NOMO-1 treated with DMSO at 0.1 percent for 48 hours (cell line): ENCODE data around the gene RNF167.
"Not testable (repeated sequence)": the region's sequence is repeated elsewhere in the genome, so short reads cannot be mapped to it uniquely, and the experiment has no call there.

Experiments used
- DNase-seq: peaks from one replicate; lab custom pipeline; 2025; ENCODE audit not compliant: unreplicated experiment; lab: John Stamatoyannopoulos, UW

Gene RNF167

GRCh38 chr17:4901648-4902344, 38.3 kb upstream of the RNF167 start:
- no peak for DNase-seq

GRCh38 chr17:4902540-4902939, 37.5 kb upstream of the RNF167 start:
- DNase-seq, result no peak

GRCh38 chr17:4903051-4903818, 36.8 kb upstream of the RNF167 start, which contains the start of gene CHRNE:
TSS of gene CHRNE (minus strand) at chr17:4903098. CDS start at chr17:4903063, 35 bp downstream.
- DNase-seq, result peak; percentile 48

- DNase-seq, result not testable (repeated sequence)
Measured at GRCh38 chr17:4906642-4907041, 33.4 kb upstream of the RNF167 start.

- DNase-seq, result no peak
Measured at GRCh38 chr17:4908301-4908700, 31.8 kb upstream of the RNF167 start.

DNA sequence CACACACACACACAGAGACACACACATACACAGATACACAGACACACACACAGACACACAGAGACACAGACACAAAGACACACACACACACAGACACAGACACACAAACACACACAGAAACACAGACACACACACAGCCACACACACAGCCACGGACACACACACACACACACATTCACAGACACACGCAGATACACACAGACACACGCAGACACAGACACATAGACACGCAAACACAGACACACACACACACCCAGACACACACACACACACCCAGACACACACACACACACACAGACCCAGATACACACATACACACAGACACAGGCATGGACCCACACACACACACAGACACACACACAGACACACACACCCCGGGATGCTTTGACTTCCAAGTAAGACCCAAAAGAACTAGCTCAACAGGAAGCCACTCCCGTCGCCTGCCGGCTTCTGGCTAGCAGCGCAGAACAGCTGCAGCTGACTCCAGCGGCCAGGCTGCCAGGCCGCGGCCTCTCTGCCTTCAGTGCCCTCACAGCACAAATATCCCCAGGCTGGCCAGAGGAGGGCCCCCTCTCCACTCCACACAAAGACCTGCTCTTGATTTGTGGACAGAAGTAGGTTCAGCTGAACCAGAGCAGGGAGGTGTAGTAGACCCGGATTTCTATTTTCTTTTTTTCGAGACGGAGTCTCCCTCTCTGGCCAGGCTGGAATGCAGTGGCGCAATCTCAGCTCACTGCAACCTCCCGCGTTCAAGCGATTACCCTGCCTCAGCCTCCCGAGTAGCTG, 31.2 kb upstream of the RNF167 start:
- DNase-seq, result peak; percentile 89

- no peak for DNase-seq
Measured at GRCh38 chr17:4913994-4914393, 26.1 kb upstream of the RNF167 start.

DNA sequence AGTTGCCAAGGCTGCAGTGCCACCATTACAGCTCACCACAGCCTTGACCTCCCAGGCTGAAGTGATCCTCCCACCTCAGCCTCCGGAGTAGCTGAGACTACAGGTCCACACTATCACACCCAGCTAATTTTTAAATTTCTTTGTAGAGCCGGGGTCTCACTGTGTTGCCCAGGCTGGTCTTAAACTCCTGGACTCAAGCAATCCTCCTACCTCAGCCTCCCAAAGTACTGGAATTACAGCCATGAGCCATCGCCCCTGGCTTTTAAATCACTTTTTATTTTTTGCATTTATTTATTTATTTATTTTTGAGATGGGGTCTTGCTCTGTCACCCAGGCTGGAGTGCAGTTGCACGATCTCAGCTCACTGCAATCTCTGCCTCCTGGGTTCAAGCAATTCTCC, 25.5 kb upstream of the RNF167 start:
- not testable (repeated sequence) for DNase-seq

- DNase-seq, result no peak
Measured at GRCh38 chr17:4919511-4920047, 20.5 kb upstream of the RNF167 start.

- DNase-seq, result peak; percentile 78
Measured at GRCh38 chr17:4920351-4921048, 19.6 kb upstream of the RNF167 start.

DNA sequence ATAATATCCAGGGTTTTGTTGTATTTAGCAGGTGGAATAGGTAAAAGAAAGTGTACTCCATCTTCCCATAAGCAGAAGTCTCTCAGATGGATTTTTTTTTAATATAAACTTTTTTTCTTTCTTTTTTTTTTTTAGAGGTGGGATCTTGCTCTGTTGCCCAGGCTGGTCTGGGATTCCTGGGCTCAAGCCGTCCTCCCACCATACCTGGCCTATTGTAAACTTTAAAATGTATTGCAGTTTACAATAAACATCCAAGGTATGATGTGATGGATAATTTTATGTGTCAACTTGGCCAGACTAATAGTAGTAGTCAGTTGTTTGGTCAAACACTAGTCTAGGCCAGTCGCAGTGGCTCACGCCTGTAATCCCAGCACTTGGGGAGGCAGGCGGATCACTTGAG, 18.7 kb upstream of the RNF167 start:
- no peak for DNase-seq

DNA sequence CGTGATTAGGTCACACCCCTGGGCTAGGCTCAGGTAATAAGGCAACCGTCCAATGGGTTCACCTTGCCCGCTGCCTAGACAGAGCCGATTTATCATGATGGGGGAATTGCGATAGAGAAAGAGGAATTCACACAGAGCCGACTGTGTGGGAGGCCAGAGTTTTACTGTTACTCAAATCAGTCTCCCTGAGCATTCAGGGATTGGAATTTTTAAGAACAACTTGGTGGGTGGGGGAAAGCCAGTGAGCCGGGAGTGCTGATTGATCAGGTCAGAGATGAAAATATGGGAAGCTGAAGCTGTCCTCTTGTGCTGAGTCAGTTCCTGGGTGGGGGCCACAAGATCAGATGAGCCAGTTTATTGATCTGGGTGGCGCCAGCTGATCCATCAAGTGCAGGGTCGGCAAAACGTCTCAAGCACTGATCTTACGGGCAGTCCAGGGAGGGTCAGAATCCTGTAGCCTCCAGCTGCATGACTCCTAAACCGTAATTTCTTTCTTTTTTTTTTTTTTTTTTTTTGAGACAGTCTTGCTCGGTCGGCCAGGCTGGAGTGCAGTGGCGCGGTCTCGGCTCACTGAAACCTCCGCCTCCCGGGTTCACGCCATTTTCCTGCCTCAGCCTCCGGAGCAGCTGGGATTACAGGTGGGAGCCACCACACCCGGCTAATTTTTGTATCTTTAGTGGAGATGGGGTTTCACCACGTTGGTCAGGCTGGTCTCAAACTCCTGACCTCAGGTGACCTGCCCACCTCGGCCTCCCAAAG, 13.3 kb upstream of the RNF167 start:
- not testable (repeated sequence) for DNase-seq

- DNase-seq, result no peak
Measured at GRCh38 chr17:4928881-4929280, 11.2 kb upstream of the RNF167 start.

GRCh38 chr17:4931963-4932362, 8.1 kb upstream of the RNF167 start, which contains the start of gene GP1BA:
TSS of gene GP1BA (plus strand) at chr17:4932277. CDS start at chr17:4932605, 328 bp downstream.
- no peak for DNase-seq

GRCh38 chr17:4932756-4933155, 7.3 kb upstream of the RNF167 start:
- no peak for DNase-seq

DNA sequence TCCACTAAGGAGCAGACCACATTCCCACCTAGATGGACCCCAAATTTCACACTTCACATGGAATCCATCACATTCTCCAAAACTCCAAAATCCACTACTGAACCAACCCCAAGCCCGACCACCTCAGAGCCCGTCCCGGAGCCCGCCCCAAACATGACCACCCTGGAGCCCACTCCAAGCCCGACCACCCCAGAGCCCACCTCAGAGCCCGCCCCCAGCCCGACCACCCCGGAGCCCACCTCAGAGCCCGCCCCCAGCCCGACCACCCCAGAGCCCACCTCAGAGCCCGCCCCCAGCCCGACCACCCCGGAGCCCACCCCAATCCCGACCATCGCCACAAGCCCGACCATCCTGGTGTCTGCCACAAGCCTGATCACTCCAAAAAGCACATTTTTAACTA, 6.4 kb upstream of the RNF167 start:
- no peak for DNase-seq

GRCh38 chr17:4934173-4934979, 5.7 kb upstream of the RNF167 start:
- peak; percentile 55 for DNase-seq

DNA sequence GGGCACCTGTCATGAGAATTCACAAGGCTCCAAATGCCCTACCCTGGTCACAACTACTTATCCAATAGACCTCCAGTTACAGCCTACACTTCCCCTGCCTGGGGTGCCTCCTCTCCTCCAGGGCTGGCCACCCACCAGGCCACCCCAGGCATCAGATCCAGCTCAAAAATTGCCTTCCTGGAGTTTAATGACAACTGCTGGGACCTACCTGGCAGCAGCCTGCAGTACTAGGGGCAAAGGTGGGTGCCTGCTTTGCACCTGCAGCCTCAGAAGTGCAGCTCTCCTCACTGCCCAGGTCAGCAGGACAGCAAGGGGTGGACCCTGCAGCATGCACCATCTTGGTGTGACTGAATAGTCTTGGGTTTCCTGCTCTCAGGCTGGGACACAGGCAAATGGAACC, 4.4 kb upstream of the RNF167 start:
- no peak for DNase-seq

- no peak for DNase-seq
Measured at GRCh38 chr17:4936436-4936835, 3.6 kb upstream of the RNF167 start.
